Thymus (tissue), 11 donors: ENCODE data around the gene SUPT4H1. TPM values are rescaled to one million over a fixed set of nuclear protein-coding genes. Genes with fewer than 3 reads are reported as not detected.

Experiments
- DNase-seq, 9 donors: peaks; one replicate each; pipeline ENCODE4 v3.0.0-alpha.2; 2013; ENCODE audit warnings: low spot score in 9 of 9, low read depth in 6 of 9, missing footprints in 1 of 9
- H3K27ac ChIP-seq, 2 donors: one replicate each; pipeline ENCODE4 v1.5.1; 2013; ENCODE audit warnings: control low read depth in 1 of 2, low read depth in 1 of 2, low read length in 1 of 2, mild to moderate bottlenecking in 1 of 2, moderate library complexity in 1 of 2
- H3K27me3 ChIP-seq, 2 donors: one replicate each; pipeline ENCODE4 v1.5.1; 2013; ENCODE audit warnings: low read length in 1 of 2; ENCODE audit not compliant: control insufficient read depth in 2 of 2, insufficient read depth in 1 of 2
- H3K36me3 ChIP-seq, 2 donors: one replicate each; pipeline ENCODE4 v1.5.1; 2013; ENCODE audit warnings: low read length in 1 of 2, mild to moderate bottlenecking in 1 of 2, moderate library complexity in 1 of 2; ENCODE audit not compliant: control insufficient read depth in 2 of 2, insufficient read depth in 2 of 2
- H3K4me1 ChIP-seq, 2 donors: one replicate each; pipeline ENCODE4 v1.5.1; 2013; ENCODE audit warnings: low read length in 2 of 2; ENCODE audit not compliant: control insufficient read depth in 2 of 2, insufficient read depth in 2 of 2
- H3K4me3 ChIP-seq, 2 donors: one replicate each; pipeline ENCODE4 v1.5.1; 2013; ENCODE audit warnings: low read length in 2 of 2, control low read depth in 1 of 2, mild to moderate bottlenecking in 1 of 2
- H3K9me3 ChIP-seq, 2 donors: one replicate each; pipeline ENCODE4 v1.5.1; 2013; ENCODE audit warnings: low read length in 1 of 2, mild to moderate bottlenecking in 1 of 2; ENCODE audit not compliant: control insufficient read depth in 2 of 2, insufficient read depth in 1 of 2
- WGBS: extraction: QIAGEN DNeasy Blood & Tissue Kit; methylation state at CpG from one replicate; pipeline ENCODE4 v1.1.7; 2013; 5-methylcytosine and 5-hydroxymethylcytosine counted together
- polyA plus RNA-seq: library from polyadenylated mRNA; stranded (reverse); fragments of 200-250 nt; gene quantifications from one replicate; pipeline ENCODE4 v1.2.3, GENCODE V29; 2013
- total RNA-seq: library from RNA; stranded (reverse); fragments of 120-200 nt; gene quantifications from one replicate; pipeline ENCODE4 v1.2.4, GENCODE V29; 2013
- donor health status: healthy.

SUPT4H1 gene
- total and polyA plus RNA-seq, 2 donors = 103 to 119 TPM

GRCh38 chr17:58325976-58326468 lies 26.0 kb downstream of the SUPT4H1 start:
- 85% methylated on average over 11 of the region's 11 CpGs for WGBS
- H3K4me3 ChIP-seq = no peak overlapping the region
- H3K27me3 ChIP-seq = peaks cover 0 to 30% of the 10 kb centered on the region in 2 donors
- H3K4me1 ChIP-seq = peaks cover 31 to 53% of the 10 kb centered on the region in 2 donors
- H3K9me3 ChIP-seq = no peaks in the 10 kb centered on the region
- H3K27ac ChIP-seq = no peak overlapping the region
- no peak for DNase-seq
- peaks cover 28 to 31% of the 10 kb centered on the region in 2 donors for H3K36me3 ChIP-seq

DNA sequence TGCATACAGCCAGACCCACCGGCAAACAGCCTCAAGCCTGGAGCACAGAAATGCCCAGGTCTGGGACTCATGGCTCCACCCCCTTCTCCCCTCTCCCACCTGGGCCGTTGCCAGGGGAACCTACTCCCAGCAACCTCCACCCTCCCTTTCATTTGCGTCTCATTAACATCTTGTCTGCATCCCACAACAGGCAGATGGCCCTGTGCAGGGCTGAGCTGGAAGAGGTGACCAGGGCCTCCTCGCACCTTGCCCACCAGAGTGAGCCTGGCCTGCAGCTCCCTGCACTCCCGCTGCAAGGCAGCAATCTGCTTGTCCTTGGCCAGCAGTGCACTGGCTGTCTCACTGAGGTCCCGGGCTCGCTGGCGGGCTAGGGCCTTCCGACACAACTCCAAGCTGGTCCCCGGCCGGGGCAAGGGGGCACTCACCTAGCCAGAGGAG lies 26.7 kb downstream of the SUPT4H1 start:
- DNase-seq = peak in 1 of 9 donors; percentile 36
- Histone ChIP-seq H3K4me1 (peaks cover 31 to 53% of the 10 kb centered on the region in 2 donors), H3K4me3 (no peak overlapping the region), H3K9me3 (no peaks in the 10 kb centered on the region), H3K27ac (no peak overlapping the region), H3K36me3 (peaks cover 22 to 28% of the 10 kb centered on the region in 2 donors), H3K27me3 (peaks cover 0 to 28% of the 10 kb centered on the region in 2 donors)
- WGBS = 89% methylated on average over 11 of the region's 11 CpGs

GRCh38 chr17:58324409-58325288 lies 27.4 kb downstream of the SUPT4H1 start:
- no peaks in the 10 kb centered on the region for H3K9me3 ChIP-seq
- no peak overlapping the region for H3K27ac ChIP-seq
- 21% methylated on average over 66 of the region's 66 CpGs for WGBS
- H3K4me1 ChIP-seq = peaks cover 31 to 53% of the 10 kb centered on the region in 2 donors
- peak overlapping the region in 1 of 2 donors; percentile 29 for H3K4me3 ChIP-seq
- H3K27me3 ChIP-seq = peaks cover 0 to 28% of the 10 kb centered on the region in 2 donors
- no peak for DNase-seq
- peaks cover 21 to 31% of the 10 kb centered on the region in 2 donors for H3K36me3 ChIP-seq

DNA sequence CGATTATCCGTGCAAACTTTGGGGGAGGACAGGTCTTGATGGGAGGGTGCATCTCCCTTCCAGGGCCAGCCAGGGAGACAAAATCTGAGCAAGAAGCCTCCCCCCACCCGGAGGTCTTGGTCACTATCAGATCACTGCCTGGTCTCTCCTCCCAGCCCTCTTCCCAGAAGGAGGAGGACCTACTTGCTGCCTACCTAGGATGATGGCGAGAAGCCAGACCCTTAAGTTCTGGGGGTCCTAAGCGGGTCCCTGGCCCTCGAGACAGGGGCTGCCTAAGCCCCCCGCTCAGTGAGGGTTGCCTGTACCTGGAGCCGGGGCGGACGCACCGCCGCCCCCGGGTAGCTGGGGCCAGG lies 28.0 kb downstream of the SUPT4H1 start:
- Histone ChIP-seq H3K27ac (no peak overlapping the region), H3K36me3 (peaks cover 21 to 33% of the 10 kb centered on the region in 2 donors), H3K4me3 (peak overlapping the region in 1 of 2 donors; percentile 29), H3K4me1 (peaks cover 31 to 48% of the 10 kb centered on the region in 2 donors), H3K27me3 (peaks cover 0 to 28% of the 10 kb centered on the region in 2 donors), H3K9me3 (no peaks in the 10 kb centered on the region)
- no peak for DNase-seq
- 52% methylated on average over 13 of the region's 13 CpGs for WGBS

DNA sequence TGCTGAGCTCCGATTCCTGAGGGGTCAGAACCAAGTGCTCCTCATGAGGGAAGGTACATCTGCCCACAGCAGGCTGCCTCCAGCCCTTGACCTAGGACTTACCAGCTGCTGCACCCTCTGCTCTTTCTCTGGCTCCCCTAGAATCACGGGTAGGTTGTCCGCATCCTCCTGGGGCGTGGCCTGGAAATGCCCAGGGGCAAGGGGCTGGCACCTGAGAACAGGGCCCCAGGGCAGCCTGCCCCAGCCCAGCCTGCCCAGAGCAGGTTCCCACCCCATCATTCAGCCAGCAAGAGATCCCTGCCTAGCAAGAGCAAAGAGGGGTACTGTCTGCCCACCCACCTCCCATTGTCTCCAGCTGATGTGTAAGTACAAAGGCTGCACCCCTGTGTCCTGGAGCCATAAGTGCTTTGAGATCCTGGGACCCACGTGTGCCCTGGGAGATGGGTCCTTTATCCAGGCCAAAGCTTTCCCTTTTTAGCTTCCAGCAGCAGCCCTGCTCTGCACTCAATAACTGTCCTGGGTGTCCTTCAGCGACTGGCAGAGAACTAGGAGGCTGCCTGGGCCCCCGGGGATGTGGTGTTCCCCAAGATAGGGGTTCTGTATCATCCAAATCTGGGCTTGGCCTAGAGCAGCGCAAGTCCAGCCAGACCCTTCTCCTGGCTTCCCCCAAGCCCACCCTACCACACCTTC lies 28.5 kb downstream of the SUPT4H1 start:
- Histone ChIP-seq H3K27me3 (peaks cover 0 to 28% of the 10 kb centered on the region in 2 donors), H3K4me3 (no peak overlapping the region), H3K27ac (no peak overlapping the region), H3K9me3 (no peaks in the 10 kb centered on the region), H3K4me1 (peaks cover 31 to 43% of the 10 kb centered on the region in 2 donors), H3K36me3 (peaks cover 21 to 36% of the 10 kb centered on the region in 2 donors)
- 95% methylated on average over 8 of the region's 8 CpGs for WGBS
- no peak for DNase-seq

DNA sequence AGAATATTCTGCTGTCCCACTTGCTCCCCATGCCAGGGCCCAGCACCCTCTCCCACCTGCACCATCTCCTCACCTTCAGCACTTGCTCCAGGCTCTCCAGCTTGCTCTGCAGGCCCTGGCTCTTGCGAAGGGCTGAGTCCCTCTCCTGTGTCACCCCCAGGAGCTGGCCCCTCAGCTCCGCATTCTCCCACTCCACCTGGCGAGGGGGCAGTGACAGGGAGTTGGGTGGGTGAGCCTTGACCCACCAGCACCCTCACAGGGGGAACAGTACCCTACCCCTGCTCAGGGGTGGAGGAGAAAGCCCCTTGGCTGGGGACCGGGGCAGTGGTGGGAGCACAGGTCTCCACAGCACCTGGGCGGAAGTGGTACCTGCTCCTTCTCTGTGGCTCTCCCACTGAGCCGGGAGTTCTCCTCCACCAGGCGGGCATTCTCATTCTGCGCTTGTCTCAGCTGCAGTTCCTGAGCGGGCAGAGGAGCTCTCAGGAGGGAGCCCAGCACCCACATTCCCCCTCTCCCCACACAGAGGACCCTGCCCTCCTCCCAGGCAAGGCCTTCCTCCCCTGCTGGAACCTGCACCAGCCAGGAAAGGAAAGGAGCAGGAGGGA lies 29.3 kb downstream of the SUPT4H1 start:
- Histone ChIP-seq H3K27ac (no peak overlapping the region), H3K36me3 (peaks cover 25 to 36% of the 10 kb centered on the region in 2 donors), H3K27me3 (peaks cover 0 to 28% of the 10 kb centered on the region in 2 donors), H3K4me3 (no peak overlapping the region), H3K9me3 (peaks cover 0 to 2% of the 10 kb centered on the region in 2 donors), H3K4me1 (peaks cover 31 to 37% of the 10 kb centered on the region in 2 donors)
- over 99% methylated on average over 9 of the region's 9 CpGs for WGBS
- DNase-seq = no peak

- H3K27ac ChIP-seq = no peak overlapping the region
- peaks cover 26 to 36% of the 10 kb centered on the region in 2 donors for H3K36me3 ChIP-seq
- no peak overlapping the region for H3K4me3 ChIP-seq
- peaks cover 0 to 4% of the 10 kb centered on the region in 2 donors for H3K9me3 ChIP-seq
- 98% methylated on average over 18 of the region's 18 CpGs for WGBS
- H3K4me1 ChIP-seq = peaks cover 26 to 32% of the 10 kb centered on the region in 2 donors
- peaks cover 0 to 28% of the 10 kb centered on the region in 2 donors for H3K27me3 ChIP-seq
- DNase-seq = no peak
Measured at GRCh38 chr17:58321571-58322525, 30.2 kb downstream of the SUPT4H1 start.
